Kidney (tissue), 14 donors: ENCODE results near the gene ANKS1B. TPM values are rescaled to one million over a fixed set of nuclear protein-coding genes. Genes with fewer than 3 reads are reported as not detected.
"Not testable (repeated sequence)": the region's sequence is repeated elsewhere in the genome, so short reads cannot be mapped to it uniquely, and the experiment has no call there.

Source experiments
- DNase-seq, 5 donors: peaks; one replicate each; pipeline ENCODE4 v3.0.0-alpha.2; 2013 to 2020
- FAIRE-seq: peaks from 2 replicates; lab custom pipeline; 2012; peaks lifted over from hg19 to GRCh38; lab: Jason Lieb, UNC
- H3K27ac ChIP-seq, 2 donors: one replicate each; pipeline ENCODE4 v1.7.0; 2013; ENCODE audit warnings: low read depth in 2 of 2, low read length in 2 of 2, inconsistent platforms in 1 of 2
- H3K27me3 ChIP-seq: one replicate; pipeline ENCODE4 v1.7.1; 2013; ENCODE audit warnings: low read length, inconsistent platforms; ENCODE audit not compliant: control insufficient read depth, insufficient read depth
- H3K36me3 ChIP-seq, 3 donors: one replicate each; pipeline versions ENCODE4 v1.7.0 to v1.7.1; 2013; ENCODE audit warnings: low read length in 3 of 3, control low read depth in 1 of 3, inconsistent platforms in 1 of 3; ENCODE audit not compliant: insufficient read depth in 3 of 3, control insufficient read depth in 2 of 3
- H3K4me1 ChIP-seq, 3 donors: one replicate each; pipeline versions ENCODE4 v1.7.0 to v1.7.1; 2013; ENCODE audit warnings: low read length in 3 of 3, inconsistent platforms in 1 of 3, low read depth in 1 of 3; ENCODE audit not compliant: control insufficient read depth in 2 of 3, insufficient read depth in 2 of 3
- H3K4me3 ChIP-seq, 3 donors: one replicate each; pipeline versions ENCODE4 v1.7.0 to v1.8.1; 2013; ENCODE audit warnings: low read length in 3 of 3, control low read depth in 1 of 3, inconsistent platforms in 1 of 3
- H3K9ac ChIP-seq, 3 donors: one replicate each; pipeline versions ENCODE4 v1.7.0 to v1.7.1; 2013; ENCODE audit warnings: low read length in 3 of 3, control low read depth in 1 of 3, inconsistent platforms in 1 of 3
- H3K9me3 ChIP-seq, 3 donors: one replicate each; pipeline versions ENCODE4 v1.7.0 to v1.7.1; 2013; ENCODE audit warnings: low read length in 3 of 3, control low read depth in 1 of 3, inconsistent platforms in 1 of 3; ENCODE audit not compliant: control insufficient read depth in 2 of 3, insufficient read depth in 1 of 3
- CTCF ChIP-seq: IDR thresholded peaks from 3 replicates; pipeline ENCODE4 v1.5.1; 2012; ENCODE audit warnings: mild to moderate bottlenecking, moderate library complexity, borderline replicate concordance; ENCODE audit not compliant: insufficient read depth; ENCODE audit errors: extremely low read depth
- intact Hi-C: fragments of 100-400 bp; cut with DNase I; formaldehyde crosslinking; loops from one replicate; pipeline ENCODE4 v1.11.1; 2022
- polyA plus RNA-seq: library from polyadenylated mRNA; stranded (reverse); fragments of 350-450 nt; fragmentation: Illumina TruSeq; extraction: RNeasy Lipid Tissue Mini Kit (QIAGEN cat#74804); gene quantifications from one replicate; pipeline ENCODE4 v1.2.3, GENCODE V29; 2014; ENCODE audit warnings: low read depth, low replicate concordance; ENCODE audit not compliant: insufficient read depth
- total RNA-seq: library from RNA; stranded (reverse); fragmentation: NEBNext Ultra II Directional; extraction: Animal tissue kit (Norgen Biotek cat#: 25700); gene quantifications from one replicate; pipeline ENCODE4 v1.2.1, GENCODE V29; 2021
- donor health status: control.
- donor health status: control.
- donor health status: control.
- donor health status: control.
- donor health status: control.
- donor health status: DM: yes; HTN: yes; CAD: no.
- donor health status: Normal renal cell carcinoma (clear cell type).

Gene ANKS1B
- total and polyA plus RNA-seq, 2 donors from 2014 or later: 1.7 to 5.8 TPM

- Histone ChIP-seq H3K4me1 (no peaks in the 10 kb centered on the region), H3K9ac (no peak overlapping the region), H3K4me3 (no peak overlapping the region), H3K36me3 (no peaks in the 10 kb centered on the region), H3K27me3 (no peaks in the 10 kb centered on the region), H3K9me3 (no peaks in the 10 kb centered on the region), H3K27ac (no peak overlapping the region)
- no peak for TF ChIP-seq CTCF
- DNase-seq: peak in 1 of 5 donors; percentile 6
- intact Hi-C loops: no loop called here
- FAIRE-seq: no peak
These were observed 1227.3 kb downstream of the ANKS1B start for GRCh38 chr12:98757455-98757854.

- H3K36me3 ChIP-seq, H3K27me3 ChIP-seq, intact Hi-C loops, H3K27ac ChIP-seq, H3K9me3 ChIP-seq, H3K4me1 ChIP-seq, H3K4me3 ChIP-seq, FAIRE-seq, H3K9ac ChIP-seq: not testable (repeated sequence)
- DNase-seq: peak in 1 of 5 donors; percentile 4
These were observed 1228.9 kb downstream of the ANKS1B start for GRCh38 chr12:98755855-98756254.

- H3K9ac ChIP-seq: no peak overlapping the region
- H3K36me3 ChIP-seq: no peaks in the 10 kb centered on the region
- H3K4me3 ChIP-seq: no peak overlapping the region
- DNase-seq (peak in 1 of 5 donors; percentile 30), FAIRE-seq (no peak)
- H3K4me1 ChIP-seq: no peaks in the 10 kb centered on the region
- no peak overlapping the region for H3K27ac ChIP-seq
- H3K9me3 ChIP-seq: no peaks in the 10 kb centered on the region
- intact Hi-C loops: no loop called here
- no peaks in the 10 kb centered on the region for H3K27me3 ChIP-seq
- no peak for TF ChIP-seq CTCF
These were observed 1230.6 kb downstream of the ANKS1B start for GRCh38 chr12:98754095-98754494.

GRCh38 chr12:98752726-98753125 lies 1232.0 kb downstream of the ANKS1B start:
- DNase-seq (no peak), FAIRE-seq (no peak)
- H3K27me3 ChIP-seq: no peaks in the 10 kb centered on the region
- intact Hi-C loops: no loop called here
- no peak overlapping the region for H3K4me3 ChIP-seq
- no peak overlapping the region for H3K27ac ChIP-seq
- no peaks in the 10 kb centered on the region for H3K4me1 ChIP-seq
- TF ChIP-seq CTCF: no peak
- no peaks in the 10 kb centered on the region for H3K9me3 ChIP-seq
- H3K9ac ChIP-seq: no peak overlapping the region
- H3K36me3 ChIP-seq: no peaks in the 10 kb centered on the region
